Body of pancreas (tissue), 4 donors: Measurements from ENCODE around the gene SHROOM2. TPM values are rescaled to one million over a fixed set of nuclear protein-coding genes. Genes with fewer than 3 reads are reported as not detected.

Experiments used
- ATAC-seq: fragments of 150-250 bp; one replicate; pipeline ENCODE4 v1.9.1; 2016
- DNase-seq, 4 donors: peaks; one replicate each; pipeline ENCODE4 v3.0.0-alpha.2; 2019
- H3K27ac ChIP-seq, 4 donors: fragments of 200-600 bp; sonication (generic); 1 replicate in 3 of 4; 2 replicates in 1 of 4; pipeline versions ENCODE4 v1.5.1 to v1.6.1; 2016 to 2019; ENCODE audit warnings: mild to moderate bottlenecking in 1 of 4, mixed read lengths in 1 of 4, moderate library complexity in 1 of 4
- H3K27me3 ChIP-seq, 2 donors: fragments of 200-600 bp; sonication (generic); one replicate each; pipeline ENCODE4 v1.6.0; 2016; ENCODE audit warnings: mild to moderate bottlenecking in 1 of 2
- H3K36me3 ChIP-seq, 2 donors: fragments of 200-600 bp; sonication (generic); replicated peaks in 1 of 2; 2 replicates each; pipeline ENCODE4 v1.5.1; 2016; ENCODE audit warnings: low read depth in 2 of 2; ENCODE audit not compliant: insufficient read depth in 1 of 2
- H3K4me1 ChIP-seq: fragments of 200-600 bp; sonication (generic); one replicate; pipeline ENCODE4 v1.6.0; 2016
- H3K4me3 ChIP-seq, 2 donors: fragments of 200-600 bp; sonication (generic); 1 replicate in 1 of 2; 2 replicates in 1 of 2; pipeline ENCODE4 v1.5.1; 2016 to 2019
- H3K9me3 ChIP-seq, 3 donors: fragments of 200-600 bp; sonication (generic); 1 replicate in 2 of 3; 2 replicates in 1 of 3; pipeline ENCODE4 v1.5.1; 2016
- CTCF ChIP-seq, 7 experiments: fragments of 450-650 bp in 4 of 7; fragments of 200-600 bp in 3 of 7; sonication (generic) in 3 of 7; IDR thresholded peaks; one replicate each; pipeline ENCODE4 v1.5.1; 2016 to 2019; ENCODE audit warnings: antibody characterized with exemption in 7 of 7
- POLR2A ChIP-seq, 3 donors: fragments of 450-650 bp; IDR thresholded peaks; one replicate each; pipeline ENCODE4 v1.6.1; 2016; ENCODE audit warnings: antibody characterized with exemption in 3 of 3, mild to moderate bottlenecking in 2 of 3
- WGBS, 2 donors: methylation state at CpG; one replicate each; pipeline ENCODE4 v1.1.5; 2017; 5-methylcytosine and 5-hydroxymethylcytosine counted together
- intact Hi-C: fragments of 100-400 bp; cut with DNase I; formaldehyde crosslinking; loops from one replicate; pipeline ENCODE4 v1.15.1; 2023
- total RNA-seq, 2 donors: library from RNA; depleted of rRNA; stranded (reverse); fragments of >200 nt; gene quantifications; one replicate each; pipeline ENCODE4 v1.1.0, GENCODE V29; 2016

The SHROOM2 gene
- total RNA-seq, 2 donors from 2014 or later, result 9.9 TPM

DNA sequence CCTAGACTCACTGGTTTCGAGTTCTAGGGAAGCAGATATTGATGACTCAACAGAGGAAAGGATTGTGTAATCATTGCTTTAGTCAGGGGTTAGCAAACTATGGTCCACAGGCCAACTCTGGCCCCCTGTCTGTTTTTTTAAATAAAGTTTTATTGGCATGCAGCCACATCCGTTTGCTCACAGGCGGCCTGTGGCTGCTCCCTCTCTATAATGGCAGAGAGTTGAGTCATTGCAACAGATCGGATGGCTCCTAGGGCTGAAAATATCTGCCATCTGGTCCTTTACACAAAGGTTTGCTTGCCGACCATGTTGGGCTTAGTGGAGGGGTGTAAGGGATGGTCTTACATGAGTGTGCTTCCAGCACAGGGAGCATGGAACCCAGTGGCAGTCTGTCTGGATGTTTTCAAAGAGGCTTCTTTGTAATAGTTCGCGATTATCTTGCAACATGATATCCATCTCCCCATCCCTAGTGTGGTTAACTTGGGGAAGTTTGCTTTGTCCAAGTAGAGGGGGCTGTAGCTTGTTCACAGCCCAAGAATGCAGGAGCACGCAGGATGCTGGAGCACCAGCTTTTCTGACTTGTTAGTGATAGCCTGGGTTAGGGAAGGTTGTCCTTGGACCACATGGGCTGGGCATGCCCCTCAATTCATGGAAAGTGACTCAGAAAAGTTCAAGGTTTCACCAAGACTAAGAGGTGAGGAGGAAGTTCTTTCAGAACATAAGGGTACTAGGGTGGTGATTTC, 121.6 kb downstream of the SHROOM2 start:
- Histone ChIP-seq H3K4me3 (no peak overlapping the region), H3K36me3 (no peaks in the 10 kb centered on the region), H3K27ac (no peak overlapping the region), H3K27me3 (no peaks in the 10 kb centered on the region), H3K4me1 (no peaks in the 10 kb centered on the region), H3K9me3 (no peaks in the 10 kb centered on the region)
- ATAC-seq, result no peak
- TF ChIP-seq CTCF (IDR thresholded peaks at IDR 0.05) (no peak), POLR2A (IDR thresholded peaks at IDR 0.05) (no peak)
- DNase-seq, result no peak
- intact Hi-C loops, result no loop called here
- 63 to 89% methylated on average over 3 to 7 of the region's 8 CpGs for WGBS, 2 donors

DNA sequence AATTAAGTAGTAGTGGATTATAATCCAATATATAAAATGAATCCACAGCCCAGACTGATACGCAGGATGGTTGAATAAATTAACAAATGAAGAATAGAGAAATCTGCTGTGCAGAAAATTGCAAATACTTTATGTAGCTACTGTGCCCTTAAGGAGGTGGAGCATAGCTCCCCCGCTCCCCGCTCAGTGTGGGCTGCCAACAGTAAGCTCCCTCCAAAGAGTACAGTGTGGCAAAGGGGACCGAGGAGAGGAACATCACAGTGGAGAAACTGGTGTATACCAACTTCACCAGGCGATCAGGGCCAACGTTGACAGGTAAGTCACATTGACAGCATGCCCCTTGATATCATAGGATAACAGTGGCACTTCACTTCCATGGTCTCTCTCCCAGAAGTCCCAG, 123.0 kb downstream of the SHROOM2 start:
- 88 to 98% methylated on average over 4 to 6 of the region's 6 CpGs for WGBS, 2 donors
- H3K9me3 ChIP-seq, result no peaks in the 10 kb centered on the region

DNA sequence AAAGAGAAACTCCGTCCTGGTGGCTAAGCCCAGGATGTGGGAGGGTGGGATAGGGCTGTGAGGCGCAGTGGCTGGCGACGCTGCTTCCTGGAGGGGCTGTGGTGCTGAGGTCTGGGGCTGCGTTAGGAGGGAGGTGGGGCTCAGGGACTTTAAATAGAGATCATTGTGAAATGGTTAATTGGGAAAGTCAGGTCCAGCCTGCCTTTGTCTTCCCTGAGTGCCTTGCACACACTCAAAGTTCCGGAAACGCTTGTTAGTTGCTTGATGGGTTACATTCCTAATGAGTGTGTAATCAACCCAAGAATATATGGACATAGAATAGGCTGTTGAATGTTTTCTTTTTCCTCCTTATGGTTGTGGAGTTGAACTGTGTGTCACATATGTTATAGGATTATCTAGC, 125.3 kb downstream of the SHROOM2 start:
- Histone ChIP-seq H3K27ac (no peak overlapping the region), H3K27me3 (no peaks in the 10 kb centered on the region), H3K4me3 (no peak overlapping the region), H3K4me1 (no peaks in the 10 kb centered on the region), H3K9me3 (no peaks in the 10 kb centered on the region), H3K36me3 (no peaks in the 10 kb centered on the region)
- no peak for TF ChIP-seq CTCF (IDR thresholded peaks at IDR 0.05)
- TF ChIP-seq POLR2A (IDR thresholded peaks at IDR 0.05), result no peak
- intact Hi-C loops, result no loop called here
- DNase-seq (no peak), ATAC-seq (no peak)
- WGBS, 2 donors, result 77 to 88% methylated on average over 7 of the region's 7 CpGs

More for the DNA sequence above, 123.0 kb downstream of the SHROOM2 start:
- no peak for TF ChIP-seq CTCF (IDR thresholded peaks at IDR 0.05)
- no peak for TF ChIP-seq POLR2A (IDR thresholded peaks at IDR 0.05)
- ATAC-seq, result no peak
- H3K36me3 ChIP-seq, result no peaks in the 10 kb centered on the region
- intact Hi-C loops, result no loop called here
- no peak overlapping the region for H3K27ac ChIP-seq
- no peak for DNase-seq
- H3K27me3 ChIP-seq, result no peaks in the 10 kb centered on the region
- no peak overlapping the region for H3K4me3 ChIP-seq
- H3K4me1 ChIP-seq, result no peaks in the 10 kb centered on the region

- no peaks in the 10 kb centered on the region for H3K27me3 ChIP-seq
- no peak overlapping the region for H3K4me3 ChIP-seq
- no peak for DNase-seq
- 68 to 81% methylated on average over 6 to 22 of the region's 31 CpGs for WGBS, 2 donors
- no peak overlapping the region for H3K27ac ChIP-seq
- no peak for TF ChIP-seq POLR2A (IDR thresholded peaks at IDR 0.05)
- TF ChIP-seq CTCF (IDR thresholded peaks at IDR 0.05), result no peak
- no peaks in the 10 kb centered on the region for H3K9me3 ChIP-seq
- no peak for ATAC-seq
- intact Hi-C loops, result no loop called here
- no peaks in the 10 kb centered on the region for H3K4me1 ChIP-seq
- H3K36me3 ChIP-seq, result no peaks in the 10 kb centered on the region
Observed at GRCh38 chrX:9912351-9913145, 126.3 kb downstream of the SHROOM2 start.
